ENCODE results near the gene PPCDC. TPM values are rescaled to one million over a fixed set of nuclear protein-coding genes. Genes with fewer than 3 reads are reported as not detected.
A peak's percentile ranks its signal among the peaks of the same experiment; 100 is the strongest.

Gene PPCDC
- total and polyA plus RNA-seq, 4 donors = 6.3 to 12.4 (median 8.6) TPM

DNA sequence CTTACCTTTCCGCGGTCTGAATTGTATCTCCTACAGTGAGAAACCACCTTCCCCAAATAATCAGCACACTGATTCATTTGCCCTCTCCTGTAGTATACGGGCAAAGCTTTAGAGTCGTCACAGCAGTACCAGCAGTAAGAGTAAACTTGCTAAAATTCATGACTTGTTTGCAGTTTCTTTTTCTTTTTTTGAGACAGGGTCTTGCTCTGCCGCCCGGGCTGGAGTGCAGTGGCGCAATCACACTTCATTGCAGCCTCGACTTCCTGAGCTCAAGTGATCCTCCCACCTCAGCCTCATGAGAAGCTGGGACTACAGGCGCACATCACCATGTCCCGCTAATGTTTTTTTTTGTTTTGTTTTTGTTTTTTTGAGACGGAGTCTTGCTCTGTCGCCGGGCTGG is 16.2 kb upstream of the PPCDC start:
- H3K4me3 ChIP-seq (ENCODE audit: low read depth, low read length) = no peak overlapping the region
- H3K27ac ChIP-seq (ENCODE audit: low read depth, low read length) = no peak overlapping the region
- 93% methylated on average over 8 of the region's 13 CpGs for WGBS (ENCODE audit: insufficient coverage)
- no peaks in the 10 kb centered on the region for H3K9me3 ChIP-seq (ENCODE audit: control insufficient read depth, insufficient read depth, low read length)
- peaks cover 7% of the 10 kb centered on the region for H3K4me1 ChIP-seq (ENCODE audit: control insufficient read depth, insufficient read depth, low read length)
- H3K36me3 ChIP-seq (ENCODE audit: control insufficient read depth, insufficient read depth, low read length) = peaks cover 31% of the 10 kb centered on the region
- H3K27me3 ChIP-seq (ENCODE audit: control insufficient read depth, insufficient read depth, low read length) = no peaks in the 10 kb centered on the region
- no peak for DNase-seq (ENCODE audit: low read depth in 4 of 6, low spot score in 6 of 6)

DNA sequence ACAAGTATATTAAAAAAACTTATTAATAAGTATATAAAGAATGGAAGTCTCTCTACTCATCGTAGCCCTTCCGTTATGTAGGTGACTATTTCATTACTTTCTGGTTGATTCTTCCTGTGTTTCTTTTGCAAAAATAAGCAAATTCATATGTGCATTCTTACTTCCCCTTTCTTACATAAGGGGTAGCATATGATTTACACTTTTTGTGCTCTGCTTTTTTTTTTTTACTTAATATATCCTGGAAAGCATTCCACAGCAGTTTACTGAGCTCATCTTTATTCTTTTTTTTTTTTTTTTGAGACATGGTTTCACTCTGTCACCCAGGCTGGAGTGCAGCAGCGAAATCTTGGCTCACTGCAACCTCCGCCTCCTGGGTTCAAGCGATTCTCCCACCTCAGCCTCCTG is 15.2 kb upstream of the PPCDC start:
- no peak for DNase-seq (ENCODE audit: low read depth in 4 of 6, low spot score in 6 of 6)
- H3K4me3 ChIP-seq (ENCODE audit: low read depth, low read length) = no peak overlapping the region
- WGBS (ENCODE audit: insufficient coverage) = 100% methylated on average over 3 of the region's 5 CpGs
- H3K27me3 ChIP-seq (ENCODE audit: control insufficient read depth, insufficient read depth, low read length) = no peaks in the 10 kb centered on the region
- H3K4me1 ChIP-seq (ENCODE audit: control insufficient read depth, insufficient read depth, low read length) = peaks cover 7% of the 10 kb centered on the region
- H3K9me3 ChIP-seq (ENCODE audit: control insufficient read depth, insufficient read depth, low read length) = no peaks in the 10 kb centered on the region
- no peak overlapping the region for H3K27ac ChIP-seq (ENCODE audit: low read depth, low read length)
- peaks cover 38% of the 10 kb centered on the region for H3K36me3 ChIP-seq (ENCODE audit: control insufficient read depth, insufficient read depth, low read length)

DNA sequence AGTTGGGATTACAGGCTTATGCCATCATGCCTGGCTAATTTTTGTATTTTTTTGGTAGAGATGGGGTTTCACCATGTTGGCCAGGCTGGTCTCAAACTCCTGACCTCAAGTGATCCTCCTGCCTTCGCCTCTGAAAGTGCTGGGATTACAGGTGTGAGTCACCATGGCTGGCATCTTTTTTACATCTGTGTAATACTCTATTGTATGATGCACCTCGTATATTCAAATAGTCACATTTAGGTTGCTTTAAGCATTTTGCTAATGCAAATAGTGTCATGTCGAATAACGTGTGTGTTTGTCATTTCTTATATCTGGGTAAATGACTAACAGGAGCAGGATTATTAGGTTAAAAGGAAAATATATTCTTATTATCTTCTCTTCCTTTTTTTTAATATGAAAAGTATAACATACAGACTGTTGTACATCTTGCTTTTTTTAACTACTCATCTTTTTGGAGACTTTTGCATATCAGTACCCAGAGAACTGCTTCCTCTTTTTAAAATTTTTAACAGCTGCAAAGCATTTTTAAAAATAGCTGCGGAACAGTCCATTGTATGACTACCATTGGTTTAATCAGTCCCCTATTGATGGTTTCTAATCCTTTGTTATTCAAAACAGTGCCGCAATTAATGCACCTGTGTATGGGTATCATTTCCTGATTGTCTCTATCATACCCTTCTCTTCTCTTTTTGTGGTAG is 14.6 kb upstream of the PPCDC start:
- no CpG with 5 or more reads among the region's 6 CpGs for WGBS (ENCODE audit: insufficient coverage)
- H3K27me3 ChIP-seq (ENCODE audit: control insufficient read depth, insufficient read depth, low read length) = no peaks in the 10 kb centered on the region
- H3K4me1 ChIP-seq (ENCODE audit: control insufficient read depth, insufficient read depth, low read length) = peaks cover 7% of the 10 kb centered on the region
- peaks cover 42% of the 10 kb centered on the region for H3K36me3 ChIP-seq (ENCODE audit: control insufficient read depth, insufficient read depth, low read length)
- DNase-seq (ENCODE audit: low read depth in 4 of 6, low spot score in 6 of 6) = no peak
- H3K4me3 ChIP-seq (ENCODE audit: low read depth, low read length) = no peak overlapping the region
- H3K27ac ChIP-seq (ENCODE audit: low read depth, low read length) = no peak overlapping the region
- H3K9me3 ChIP-seq (ENCODE audit: control insufficient read depth, insufficient read depth, low read length) = no peaks in the 10 kb centered on the region

DNA sequence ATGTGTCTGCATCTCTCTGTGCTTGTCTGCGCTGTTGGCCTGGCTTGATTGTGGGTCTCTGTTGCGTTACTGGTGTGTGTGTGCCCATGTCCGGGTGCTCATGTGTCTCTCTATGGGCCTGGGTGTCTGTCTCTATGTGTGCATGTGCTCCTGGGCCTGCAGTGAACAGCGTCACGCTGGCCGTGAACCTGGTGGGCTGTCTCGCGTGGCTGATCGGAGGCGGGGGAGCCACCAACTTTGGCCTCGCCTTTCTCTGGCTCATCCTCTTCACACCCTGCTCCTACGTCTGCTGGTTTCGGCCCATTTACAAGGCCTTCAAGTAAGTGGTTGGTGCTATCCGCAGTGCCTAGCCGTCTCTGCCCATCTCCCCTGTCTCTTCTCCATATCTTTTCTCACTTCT is 7.0 kb upstream of the PPCDC start:
- Histone ChIP-seq H3K27me3 (ENCODE audit: control insufficient read depth, insufficient read depth, low read length) (no peaks in the 10 kb centered on the region), H3K4me3 (ENCODE audit: low read depth, low read length) (no peak overlapping the region), H3K27ac (ENCODE audit: low read depth, low read length) (no peak overlapping the region), H3K9me3 (ENCODE audit: control insufficient read depth, insufficient read depth, low read length) (no peaks in the 10 kb centered on the region), H3K36me3 (ENCODE audit: control insufficient read depth, insufficient read depth, low read length) (peaks cover 89% of the 10 kb centered on the region), H3K4me1 (ENCODE audit: control insufficient read depth, insufficient read depth, low read length) (no peaks in the 10 kb centered on the region)
- DNase-seq (ENCODE audit: low read depth in 4 of 6, low spot score in 6 of 6) = no peak
- WGBS (ENCODE audit: insufficient coverage) = 97% methylated on average over 15 of the region's 15 CpGs

DNA sequence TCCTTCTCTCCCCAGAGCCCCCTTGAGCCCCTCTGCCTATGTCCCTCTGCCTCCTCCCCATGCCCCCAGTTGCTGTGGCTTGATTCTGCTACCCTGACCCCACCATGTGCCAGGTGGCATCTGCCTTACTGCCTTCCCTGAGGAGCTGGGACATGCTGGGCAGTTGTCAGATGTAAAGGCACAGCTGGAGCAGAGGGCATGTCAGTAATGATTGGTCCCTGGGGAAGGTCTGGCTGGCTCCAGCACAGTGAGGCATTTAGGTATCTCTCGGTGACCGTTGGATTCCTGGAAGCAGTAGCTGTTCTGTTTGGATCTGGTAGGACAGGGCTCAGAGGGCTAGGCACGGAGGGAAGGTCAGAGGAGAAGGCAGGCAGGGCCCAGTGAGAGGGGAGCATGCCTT is 3.5 kb upstream of the PPCDC start:
- Histone ChIP-seq H3K27me3 (ENCODE audit: control insufficient read depth, insufficient read depth, low read length) (no peaks in the 10 kb centered on the region), H3K27ac (ENCODE audit: low read depth, low read length) (no peak overlapping the region), H3K4me1 (ENCODE audit: control insufficient read depth, insufficient read depth, low read length) (peaks cover 8% of the 10 kb centered on the region), H3K4me3 (ENCODE audit: low read depth, low read length) (no peak overlapping the region), H3K36me3 (ENCODE audit: control insufficient read depth, insufficient read depth, low read length) (peaks cover 56% of the 10 kb centered on the region), H3K9me3 (ENCODE audit: control insufficient read depth, insufficient read depth, low read length) (no peaks in the 10 kb centered on the region)
- WGBS (ENCODE audit: insufficient coverage) = 68% methylated on average over 3 of the region's 3 CpGs
- DNase-seq (ENCODE audit: low read depth in 4 of 6, low spot score in 6 of 6) = no peak

DNA sequence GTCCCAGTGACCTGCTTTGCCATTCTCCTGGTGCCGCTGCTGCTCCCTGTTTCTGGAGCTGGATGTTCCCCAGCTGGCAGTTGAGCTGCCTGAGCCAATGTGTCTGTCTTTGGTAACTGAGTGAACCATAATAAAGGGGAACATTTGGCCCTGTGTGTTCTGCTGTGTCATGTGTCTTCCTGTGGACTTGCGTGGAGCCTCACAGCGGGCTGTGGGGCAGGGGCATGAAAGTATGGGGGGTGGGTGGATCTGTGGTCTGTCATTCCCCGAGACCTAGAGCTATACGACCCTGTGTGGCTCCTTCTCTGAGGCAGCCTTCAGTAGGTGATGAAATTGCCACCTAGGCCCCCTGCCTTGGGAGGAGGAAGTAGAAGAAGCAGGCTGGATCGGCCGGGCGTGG is 2.0 kb upstream of the PPCDC start:
- Histone ChIP-seq H3K4me3 (ENCODE audit: low read depth, low read length) (no peak overlapping the region), H3K9me3 (ENCODE audit: control insufficient read depth, insufficient read depth, low read length) (no peaks in the 10 kb centered on the region), H3K27ac (ENCODE audit: low read depth, low read length) (no peak overlapping the region), H3K36me3 (ENCODE audit: control insufficient read depth, insufficient read depth, low read length) (peaks cover 50% of the 10 kb centered on the region), H3K27me3 (ENCODE audit: control insufficient read depth, insufficient read depth, low read length) (no peaks in the 10 kb centered on the region), H3K4me1 (ENCODE audit: control insufficient read depth, insufficient read depth, low read length) (peaks cover 8% of the 10 kb centered on the region)
- 92% methylated on average over 5 of the region's 8 CpGs for WGBS (ENCODE audit: insufficient coverage)
- DNase-seq (ENCODE audit: low read depth in 4 of 6, low spot score in 6 of 6) = no peak

DNA sequence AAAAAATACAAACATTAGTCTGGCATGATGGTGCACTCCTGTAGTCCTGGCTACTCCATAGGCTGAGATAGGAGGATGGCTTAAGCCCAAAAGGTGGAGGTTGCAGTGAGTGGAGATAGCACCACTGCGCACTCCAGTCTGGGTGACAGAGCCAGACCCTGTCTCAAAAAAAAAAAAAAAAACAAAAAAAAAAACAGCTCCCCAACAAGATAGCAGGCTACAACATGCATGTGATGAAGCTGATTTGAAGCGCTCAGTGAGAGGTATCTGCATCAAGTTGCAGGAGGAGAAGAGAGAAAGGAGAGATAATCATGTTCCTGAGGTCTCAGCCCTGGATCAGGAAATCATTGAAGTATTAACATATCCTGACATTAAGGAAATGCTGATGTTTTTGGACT is 608 bp upstream of the PPCDC start:
- WGBS (ENCODE audit: insufficient coverage) = no CpG with 5 or more reads among the region's 2 CpGs

DNA sequence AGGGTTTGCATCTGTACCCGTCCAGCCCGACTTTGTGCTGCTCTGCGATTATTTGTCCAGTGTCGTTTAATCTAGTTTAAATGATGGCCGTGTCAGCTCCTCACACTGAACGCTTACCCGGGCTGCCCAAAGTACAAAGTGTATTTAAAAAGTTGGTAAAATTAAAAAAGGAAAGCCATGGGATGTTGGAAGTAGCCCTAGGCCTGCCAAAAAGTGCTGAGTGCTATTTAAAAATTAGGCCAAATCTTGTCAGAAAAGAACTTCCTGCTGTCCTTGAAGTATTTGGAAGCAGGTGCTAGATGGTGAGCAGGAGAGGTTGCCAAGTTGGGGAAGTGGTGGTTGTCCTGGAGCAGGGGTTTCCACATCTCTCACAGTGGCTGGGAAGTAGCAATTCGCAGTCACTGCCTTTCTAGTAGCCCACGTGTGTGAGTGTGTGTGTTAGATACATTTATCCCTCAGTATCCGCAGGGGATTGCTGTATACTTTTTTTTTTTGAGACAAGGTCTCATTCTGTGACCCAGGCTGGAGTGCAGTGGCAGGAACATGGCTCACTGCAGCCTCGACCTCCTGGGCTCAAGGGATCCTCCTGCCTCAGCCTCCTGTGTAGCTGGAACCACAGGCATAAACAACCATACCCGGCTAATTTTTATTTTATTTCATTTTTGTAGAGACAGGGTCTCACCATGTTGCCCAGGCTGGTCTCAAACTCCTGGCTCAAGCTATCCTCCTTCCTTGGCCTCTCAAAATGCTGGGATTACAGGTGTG is 664 bp downstream of the PPCDC start:
- H3K27me3 ChIP-seq (ENCODE audit: control insufficient read depth, insufficient read depth, low read length) = no peaks in the 10 kb centered on the region
- peak overlapping the region; percentile 92 for H3K27ac ChIP-seq (ENCODE audit: low read depth, low read length)
- H3K9me3 ChIP-seq (ENCODE audit: control insufficient read depth, insufficient read depth, low read length) = no peaks in the 10 kb centered on the region
- peaks cover 17% of the 10 kb centered on the region for H3K4me1 ChIP-seq (ENCODE audit: control insufficient read depth, insufficient read depth, low read length)
- H3K4me3 ChIP-seq (ENCODE audit: low read depth, low read length) = peak overlapping the region; percentile 94
- H3K36me3 ChIP-seq (ENCODE audit: control insufficient read depth, insufficient read depth, low read length) = peaks cover 26% of the 10 kb centered on the region
- 22% methylated on average over 10 of the region's 12 CpGs for WGBS (ENCODE audit: insufficient coverage)
- peak in 2 of 6 donors; percentile 32 to 35 for DNase-seq (ENCODE audit: low read depth in 4 of 6, low spot score in 6 of 6)

More for the DNA sequence above, 608 bp upstream of the PPCDC start:
- Histone ChIP-seq H3K4me3 (ENCODE audit: low read depth, low read length) (no peak overlapping the region), H3K9me3 (ENCODE audit: control insufficient read depth, insufficient read depth, low read length) (no peaks in the 10 kb centered on the region), H3K27ac (ENCODE audit: low read depth, low read length) (no peak overlapping the region), H3K36me3 (ENCODE audit: control insufficient read depth, insufficient read depth, low read length) (peaks cover 36% of the 10 kb centered on the region), H3K27me3 (ENCODE audit: control insufficient read depth, insufficient read depth, low read length) (no peaks in the 10 kb centered on the region), H3K4me1 (ENCODE audit: control insufficient read depth, insufficient read depth, low read length) (peaks cover 8% of the 10 kb centered on the region)
- no peak for DNase-seq (ENCODE audit: low read depth in 4 of 6, low spot score in 6 of 6)

DNA sequence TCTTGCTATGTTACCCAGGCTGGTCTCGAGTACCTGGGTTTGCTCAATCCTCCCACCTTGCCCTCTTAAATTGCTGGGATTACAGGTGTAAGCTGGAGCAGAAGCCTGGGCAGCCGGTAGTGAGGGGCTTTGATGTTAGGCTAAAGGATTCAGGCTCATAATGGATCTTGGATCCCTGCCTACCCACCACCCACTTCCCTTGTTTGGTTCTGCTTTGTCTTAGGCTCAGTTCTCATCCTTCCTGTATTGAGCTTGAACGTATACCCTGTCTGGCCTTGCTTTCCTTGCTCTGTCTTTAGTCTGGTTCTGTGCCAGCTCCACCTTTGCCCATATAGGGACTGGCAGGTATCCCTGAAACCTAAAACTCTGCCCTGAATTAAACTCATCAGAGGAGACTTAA is 1.7 kb downstream of the PPCDC start:
- Histone ChIP-seq H3K36me3 (ENCODE audit: control insufficient read depth, insufficient read depth, low read length) (peaks cover 17% of the 10 kb centered on the region), H3K27me3 (ENCODE audit: control insufficient read depth, insufficient read depth, low read length) (no peaks in the 10 kb centered on the region), H3K9me3 (ENCODE audit: control insufficient read depth, insufficient read depth, low read length) (no peaks in the 10 kb centered on the region), H3K4me1 (ENCODE audit: control insufficient read depth, insufficient read depth, low read length) (peaks cover 27% of the 10 kb centered on the region), H3K4me3 (ENCODE audit: low read depth, low read length) (no peak overlapping the region), H3K27ac (ENCODE audit: low read depth, low read length) (no peak overlapping the region)
- DNase-seq (ENCODE audit: low read depth in 4 of 6, low spot score in 6 of 6) = no peak
- 43% methylated on average over 1 of the region's 3 CpGs for WGBS (ENCODE audit: insufficient coverage)
